Tibial nerve (tissue), 3 donors: ENCODE results near the gene NRG2.

Experiments
- CTCF ChIP-seq, 5 experiments: fragments of 200-600 bp in 3 of 5; fragments of 450-650 bp in 2 of 5; sonication (generic) in 3 of 5; IDR thresholded peaks; one replicate each; pipeline ENCODE4 v1.5.1; 2016 to 2019; ENCODE audit warnings: antibody characterized with exemption in 5 of 5, mild to moderate bottlenecking in 3 of 5, moderate library complexity in 2 of 5
- POLR2A ChIP-seq, 2 donors: fragments of 450-650 bp; IDR thresholded peaks; one replicate each; pipeline ENCODE4 v1.6.1; 2017; ENCODE audit warnings: antibody characterized with exemption in 2 of 2, mild to moderate bottlenecking in 2 of 2, moderate library complexity in 2 of 2

GRCh38 chr5:139912804-139913203, 130.3 kb downstream of the NRG2 start:
- TF ChIP-seq CTCF (IDR thresholded peaks at IDR 0.05) (no peak), POLR2A (IDR thresholded peaks at IDR 0.05) (no peak)
